Measurements from ENCODE around the gene MAL. TPM values are rescaled to one million over a fixed set of nuclear protein-coding genes. Genes with fewer than 3 reads are reported as not detected.

MAL gene
- total and polyA plus RNA-seq, 2 experiments from 2014 or later, result 0.24 to 0.31 TPM

- Histone ChIP-seq H3K4me1 (ENCODE audit: insufficient read depth) (peaks cover 23% of the 10 kb centered on the region), H3K4me2 (no peak overlapping the region), H3K27me3 (ENCODE audit: insufficient read depth) (peaks cover 50% of the 10 kb centered on the region), H3K36me3 (ENCODE audit: insufficient read depth) (no peaks in the 10 kb centered on the region), H3K27ac (ENCODE audit: low read depth) (no peak overlapping the region), H3K9me2 (ENCODE audit: insufficient read depth) (no peaks in the 10 kb centered on the region), H4K20me1 (replicated peaks; ENCODE audit: insufficient read depth) (no peaks in the 10 kb centered on the region), H3F3A (replicated peaks; ENCODE audit: low read depth) (0 out of 2 replicates have a peak, but pooled peaks cover 8% of the 10 kb centered on the region), H2AFZ (no peak overlapping the region), H3K79me2 (replicated peaks; ENCODE audit: insufficient read depth) (no peaks in the 10 kb centered on the region), H3K4me3 (no peak overlapping the region)
- peaks cover 40% of the 10 kb centered on the region for H3K4me1 Mint-ChIP-seq
- no peaks in the 10 kb centered on the region for H3K9me3 Mint-ChIP-seq
- H3K4me3 Mint-ChIP-seq, result no peak overlapping the region
- TF ChIP-seq ETS1 (IDR thresholded peaks at IDR 0.05) (no peak), POLR2AphosphoS5 (IDR thresholded peaks at IDR 0.05; ENCODE audit: low read depth) (no peak), CREB1 (CRISPR knock-in tag; IDR thresholded peaks at IDR 0.05; ENCODE audit: low read depth) (no peak), ZNF114 (CRISPR knock-in tag; IDR thresholded peaks at IDR 0.05) (no peak), CTCF (conservative IDR thresholded peaks at IDR 0.05; ENCODE audit: low read depth in 2 of 2) (no peak), STAT1 (IDR thresholded peaks at IDR 0.05; ENCODE audit: unreplicated experiment) (no peak), EZH2 (IDR thresholded peaks at IDR 0.05; ENCODE audit: low read depth, unreplicated experiment) (no peak), NANOG (IDR thresholded peaks at IDR 0.05; ENCODE audit: borderline replicate concordance) (no peak)
- DNase-seq (ENCODE audit: low spot score) (no peak), ATAC-seq (no peak)
- H3K36me3 Mint-ChIP-seq (ENCODE audit: low read depth), result no peaks in the 10 kb centered on the region
- no peak overlapping the region for H3K27ac Mint-ChIP-seq
- peaks cover 51% of the 10 kb centered on the region for H3K27me3 Mint-ChIP-seq (ENCODE audit: insufficient read depth, low read depth, poor library complexity)
Observed at GRCh38 chr2:95021847-95022246, 3.7 kb upstream of the MAL start.

- Histone ChIP-seq H3F3A (replicated peaks; ENCODE audit: low read depth) (0 out of 2 replicates have a peak, but pooled peaks cover 8% of the 10 kb centered on the region), H3K27ac (ENCODE audit: low read depth) (no peak overlapping the region), H3K36me3 (ENCODE audit: insufficient read depth) (no peaks in the 10 kb centered on the region), H3K9me2 (ENCODE audit: insufficient read depth) (no peaks in the 10 kb centered on the region), H2AFZ (no peak overlapping the region), H3K27me3 (ENCODE audit: insufficient read depth) (peaks cover 57% of the 10 kb centered on the region), H3K79me2 (replicated peaks; ENCODE audit: insufficient read depth) (no peaks in the 10 kb centered on the region), H3K4me3 (no peak overlapping the region), H3K4me1 (ENCODE audit: insufficient read depth) (peaks cover 30% of the 10 kb centered on the region), H3K4me2 (no peak overlapping the region), H4K20me1 (replicated peaks; ENCODE audit: insufficient read depth) (no peaks in the 10 kb centered on the region)
- Mint-ChIP-seq H3K9me3 (no peaks in the 10 kb centered on the region), H3K27ac (no peak overlapping the region), H3K27me3 (ENCODE audit: insufficient read depth, low read depth, poor library complexity) (peaks cover 57% of the 10 kb centered on the region), H3K4me1 (peaks cover 44% of the 10 kb centered on the region), H3K36me3 (ENCODE audit: low read depth) (no peaks in the 10 kb centered on the region), H3K4me3 (no peak overlapping the region)
- ATAC-seq (peak; percentile 60), DNase-seq (ENCODE audit: low spot score) (peak; percentile 84)
- TF ChIP-seq EZH2 (IDR thresholded peaks at IDR 0.05; ENCODE audit: low read depth, unreplicated experiment) (peak; percentile 1), CTCF (conservative IDR thresholded peaks at IDR 0.05; ENCODE audit: low read depth in 2 of 2) (peak; percentile 81 to 85), CREB1 (CRISPR knock-in tag; IDR thresholded peaks at IDR 0.05; ENCODE audit: low read depth) (no peak), NANOG (IDR thresholded peaks at IDR 0.05; ENCODE audit: borderline replicate concordance) (no peak)
Observed at GRCh38 chr2:95022309-95023221, 2.9 kb upstream of the MAL start.
